Body of pancreas (tissue), 4 donors: ENCODE measurements around the gene MED17.

Experiments
- POLR2A ChIP-seq, 3 donors: fragments of 450-650 bp; IDR thresholded peaks; one replicate each; pipeline ENCODE4 v1.6.1; 2016; ENCODE audit warnings: antibody characterized with exemption in 3 of 3, mild to moderate bottlenecking in 2 of 3
- TF ChIP-seq, protein P1 (sequence below), 7 experiments: fragments of 450-650 bp in 4 of 7; fragments of 200-600 bp in 3 of 7; sonication (generic) in 3 of 7; IDR thresholded peaks; one replicate each; pipeline ENCODE4 v1.5.1; 2016 to 2019; ENCODE audit warnings: antibody characterized with exemption in 7 of 7

DNA sequence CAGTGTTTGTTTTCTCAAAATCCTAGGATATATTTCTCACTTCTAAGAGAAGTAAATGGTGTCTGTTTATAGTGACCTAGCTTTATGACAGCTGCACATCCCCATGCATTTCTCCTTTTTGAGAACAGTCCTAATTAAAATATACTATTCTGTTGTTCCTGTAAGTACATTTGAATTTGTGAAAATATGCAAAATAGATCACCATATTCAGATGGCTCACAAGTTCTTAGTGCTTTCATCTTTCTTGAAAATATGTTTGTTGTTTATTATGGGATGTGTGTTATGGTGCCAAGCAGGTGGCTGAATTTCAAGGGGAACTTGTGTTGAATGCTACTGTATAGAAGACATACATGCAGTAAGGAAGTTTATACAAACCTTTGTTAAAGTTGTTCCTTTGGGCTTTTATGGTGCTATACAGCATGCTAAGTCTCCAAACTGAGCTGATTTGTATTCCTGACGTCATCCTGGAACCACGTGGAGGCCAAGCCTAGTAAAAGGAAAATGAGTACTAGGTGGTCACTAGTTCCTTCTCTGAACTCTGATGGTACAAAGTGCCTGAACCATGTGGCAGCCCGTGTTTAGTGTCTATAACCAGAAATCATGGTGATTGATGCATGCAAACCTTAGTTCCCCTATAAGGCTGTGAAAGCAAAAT is 74.2 kb downstream of the MED17 start:
- TF ChIP-seq, protein P1, sequence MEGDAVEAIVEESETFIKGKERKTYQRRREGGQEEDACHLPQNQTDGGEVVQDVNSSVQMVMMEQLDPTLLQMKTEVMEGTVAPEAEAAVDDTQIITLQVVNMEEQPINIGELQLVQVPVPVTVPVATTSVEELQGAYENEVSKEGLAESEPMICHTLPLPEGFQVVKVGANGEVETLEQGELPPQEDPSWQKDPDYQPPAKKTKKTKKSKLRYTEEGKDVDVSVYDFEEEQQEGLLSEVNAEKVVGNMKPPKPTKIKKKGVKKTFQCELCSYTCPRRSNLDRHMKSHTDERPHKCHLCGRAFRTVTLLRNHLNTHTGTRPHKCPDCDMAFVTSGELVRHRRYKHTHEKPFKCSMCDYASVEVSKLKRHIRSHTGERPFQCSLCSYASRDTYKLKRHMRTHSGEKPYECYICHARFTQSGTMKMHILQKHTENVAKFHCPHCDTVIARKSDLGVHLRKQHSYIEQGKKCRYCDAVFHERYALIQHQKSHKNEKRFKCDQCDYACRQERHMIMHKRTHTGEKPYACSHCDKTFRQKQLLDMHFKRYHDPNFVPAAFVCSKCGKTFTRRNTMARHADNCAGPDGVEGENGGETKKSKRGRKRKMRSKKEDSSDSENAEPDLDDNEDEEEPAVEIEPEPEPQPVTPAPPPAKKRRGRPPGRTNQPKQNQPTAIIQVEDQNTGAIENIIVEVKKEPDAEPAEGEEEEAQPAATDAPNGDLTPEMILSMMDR (IDR thresholded peaks at IDR 0.05), result no peak
- no peak for TF ChIP-seq POLR2A (IDR thresholded peaks at IDR 0.05)
